Erythroblast (primary cell): Measurements from ENCODE around the gene INPP4B.

ENCODE experiments used
- DNase-seq, 2 experiments: peaks; one replicate each; lab custom pipeline; 2025; lab: John Stamatoyannopoulos, UW
- GATA1 ChIP-seq: IDR thresholded peaks from 2 replicates; pipeline ENCODE4 v1.6.1; 2011; ENCODE audit warnings: low read depth, mild to moderate bottlenecking, control low read depth, low read length, moderate library complexity
- POLR2A ChIP-seq: IDR thresholded peaks from 2 replicates; pipeline ENCODE4 v1.6.1; 2011; ENCODE audit warnings: mild to moderate bottlenecking, low read length

INPP4B gene

GRCh38 chr4:142700531-142700930 is 145.6 kb downstream of the INPP4B start:
- TF ChIP-seq GATA1, result no peak
- no peak for TF ChIP-seq POLR2A
- DNase-seq, result no peak

- no peak for TF ChIP-seq GATA1
- TF ChIP-seq POLR2A, result no peak
- no peak for DNase-seq
These were observed 147.5 kb downstream of the INPP4B start for GRCh38 chr4:142698552-142698951.

- TF ChIP-seq GATA1, result no peak
- no peak for TF ChIP-seq POLR2A
- DNase-seq, result no peak
These were observed 148.2 kb downstream of the INPP4B start for GRCh38 chr4:142697928-142698327.

- no peak for DNase-seq
These were observed 148.8 kb downstream of the INPP4B start for GRCh38 chr4:142697320-142697719.

GRCh38 chr4:142696334-142697122 is 149.6 kb downstream of the INPP4B start:
- TF ChIP-seq POLR2A (no peak), GATA1 (no peak)
- no peak for DNase-seq

More at GRCh38 chr4:142697320-142697719, 148.8 kb downstream of the INPP4B start:
- TF ChIP-seq POLR2A, result no peak
- no peak for TF ChIP-seq GATA1

GRCh38 chr4:142690406-142691163 is 155.5 kb downstream of the INPP4B start:
- TF ChIP-seq POLR2A, result no peak
- no peak for TF ChIP-seq GATA1
- DNase-seq, result no peak

GRCh38 chr4:142687547-142688275 is 158.4 kb downstream of the INPP4B start:
- TF ChIP-seq GATA1, result no peak
- no peak for TF ChIP-seq POLR2A
- DNase-seq, result no peak

- TF ChIP-seq GATA1 (no peak), POLR2A (no peak)
- DNase-seq, result no peak
These were observed 160.0 kb downstream of the INPP4B start for GRCh38 chr4:142686081-142686480.

- TF ChIP-seq GATA1, result no peak
- TF ChIP-seq POLR2A, result no peak
- no peak for DNase-seq
These were observed 162.1 kb downstream of the INPP4B start for GRCh38 chr4:142683997-142684396.

- no peak for TF ChIP-seq POLR2A
- no peak for TF ChIP-seq GATA1
- DNase-seq, result no peak
These were observed 162.6 kb downstream of the INPP4B start for GRCh38 chr4:142683503-142683902.

GRCh38 chr4:142671516-142671915 is 174.6 kb downstream of the INPP4B start:
- TF ChIP-seq GATA1, result no peak
- no peak for TF ChIP-seq POLR2A

GRCh38 chr4:142663828-142664227 is 182.3 kb downstream of the INPP4B start:
- no peak for DNase-seq
- TF ChIP-seq POLR2A (no peak), GATA1 (no peak)

More at GRCh38 chr4:142671516-142671915, 174.6 kb downstream of the INPP4B start:
- peak in 1 of 2 experiments; percentile 3 for DNase-seq

- no peak for TF ChIP-seq POLR2A
- no peak for TF ChIP-seq GATA1
- peak in 1 of 2 experiments; percentile 3 for DNase-seq
These were observed 185.4 kb downstream of the INPP4B start for GRCh38 chr4:142660728-142661127.
